Measurements from ENCODE around the gene C1QBP.
"Not testable (repeated sequence)": the region's sequence is repeated elsewhere in the genome, so short reads cannot be mapped to it uniquely, and the experiment has no call there.

The C1QBP gene, protein sequence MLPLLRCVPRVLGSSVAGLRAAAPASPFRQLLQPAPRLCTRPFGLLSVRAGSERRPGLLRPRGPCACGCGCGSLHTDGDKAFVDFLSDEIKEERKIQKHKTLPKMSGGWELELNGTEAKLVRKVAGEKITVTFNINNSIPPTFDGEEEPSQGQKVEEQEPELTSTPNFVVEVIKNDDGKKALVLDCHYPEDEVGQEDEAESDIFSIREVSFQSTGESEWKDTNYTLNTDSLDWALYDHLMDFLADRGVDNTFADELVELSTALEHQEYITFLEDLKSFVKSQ

DNA sequence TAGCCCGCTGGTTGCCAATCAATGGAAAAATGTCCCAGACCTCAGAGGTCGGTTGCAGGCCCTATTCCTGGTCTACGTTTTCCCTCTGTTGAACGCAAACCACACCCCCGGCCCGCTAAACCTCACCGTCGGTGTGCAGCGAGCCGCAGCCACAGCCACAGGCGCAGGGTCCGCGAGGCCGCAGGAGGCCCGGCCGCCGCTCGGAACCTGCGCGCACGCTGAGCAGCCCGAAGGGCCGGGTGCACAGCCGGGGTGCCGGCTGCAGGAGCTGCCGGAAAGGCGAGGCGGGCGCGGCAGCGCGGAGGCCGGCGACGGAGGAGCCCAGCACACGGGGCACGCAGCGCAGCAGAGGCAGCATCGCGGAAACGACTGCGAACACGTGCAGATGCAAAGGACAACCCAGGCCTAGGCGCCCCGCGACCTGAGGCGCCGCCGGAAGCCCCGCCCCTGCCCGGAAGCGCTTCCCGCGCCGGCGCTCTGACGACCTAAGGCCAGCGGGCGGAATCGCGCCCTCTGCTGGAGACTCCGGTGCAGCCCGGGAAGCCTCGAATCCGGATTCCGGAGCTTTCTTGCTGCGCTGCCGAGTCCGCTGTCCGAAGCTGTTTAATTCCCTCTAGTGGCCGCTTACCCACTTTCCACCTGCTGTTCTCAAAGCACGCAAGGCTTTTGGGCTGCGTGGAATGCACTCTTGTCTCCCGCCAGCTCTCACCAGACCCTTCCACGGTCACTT lies at the start of gene C1QBP:
Gene C1QBP, minus strand, starts transcription at position 440 of the 730 bp plus-strand sequence. Its CDS starts 82 bp downstream, at position 358.
- DNase-seq = peak; percentile 91

DNA sequence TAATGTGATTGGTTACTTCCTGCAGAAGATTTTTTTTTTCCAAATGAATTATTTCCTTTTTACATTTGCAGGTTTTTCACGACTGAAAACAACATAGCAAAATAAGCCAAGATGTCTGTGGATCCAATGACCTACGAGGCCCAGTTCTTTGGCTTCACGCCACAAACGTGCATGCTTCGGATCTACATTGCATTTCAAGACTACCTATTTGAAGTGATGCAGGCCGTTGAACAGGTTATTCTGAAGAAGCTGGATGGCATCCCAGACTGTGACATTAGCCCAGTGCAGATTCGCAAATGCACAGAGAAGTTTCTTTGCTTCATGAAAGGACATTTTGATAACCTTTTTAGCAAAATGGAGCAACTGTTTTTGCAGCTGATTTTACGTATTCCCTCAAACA lies 49.8 kb upstream of the C1QBP start:
- no peak for DNase-seq

DNA sequence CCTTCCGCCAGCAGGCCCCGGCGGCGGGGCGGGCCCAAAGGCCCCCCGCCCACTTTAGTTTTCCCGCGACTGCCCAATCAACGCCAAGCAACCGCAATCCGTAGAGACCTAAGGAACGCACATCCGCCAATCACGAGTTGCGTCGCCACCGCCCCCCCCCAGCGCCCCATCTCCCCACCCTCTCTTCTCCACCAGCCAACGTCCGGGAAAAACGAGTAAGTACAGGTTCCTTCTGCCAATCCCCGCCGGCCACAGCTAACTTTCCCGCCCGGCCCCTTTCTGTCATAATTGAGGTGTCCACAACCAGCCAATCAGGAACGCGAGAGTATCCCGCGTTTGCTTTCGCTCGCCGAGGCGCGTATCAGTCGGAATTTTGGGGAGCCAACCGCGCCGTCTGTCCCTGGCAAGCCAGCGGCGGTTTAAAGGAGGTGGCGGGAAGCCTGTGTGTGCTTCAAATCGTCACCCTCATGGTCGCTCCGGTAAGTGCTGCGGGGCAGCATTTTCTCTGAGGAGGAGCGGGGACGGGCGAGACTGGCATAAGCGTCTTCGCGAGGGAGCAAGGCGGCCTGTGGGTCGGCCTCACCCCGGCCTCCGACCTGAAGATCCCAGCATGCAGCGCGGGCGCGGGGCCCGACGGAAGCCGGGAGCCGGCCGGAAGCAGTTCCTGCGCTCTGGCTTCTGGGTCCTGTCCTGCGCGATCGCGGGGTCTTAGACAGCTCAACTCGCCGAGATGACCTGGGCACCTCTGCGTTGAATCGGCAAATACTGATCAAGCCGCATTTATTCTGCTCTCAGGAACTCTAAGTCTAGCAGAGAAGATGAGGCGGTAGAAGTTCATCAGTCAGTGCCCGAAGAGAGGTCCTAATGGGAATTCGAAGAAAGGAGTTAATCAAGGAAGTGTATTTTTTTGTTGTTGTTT lies 47.5 kb upstream of the C1QBP start, which contains the start of gene MIS12:
Gene MIS12, plus strand, starts transcription at position 361 of the 919 bp plus-strand sequence. CDS start 2,297 bp downstream, outside the sequence.
- peak; percentile 98 for DNase-seq

DNA sequence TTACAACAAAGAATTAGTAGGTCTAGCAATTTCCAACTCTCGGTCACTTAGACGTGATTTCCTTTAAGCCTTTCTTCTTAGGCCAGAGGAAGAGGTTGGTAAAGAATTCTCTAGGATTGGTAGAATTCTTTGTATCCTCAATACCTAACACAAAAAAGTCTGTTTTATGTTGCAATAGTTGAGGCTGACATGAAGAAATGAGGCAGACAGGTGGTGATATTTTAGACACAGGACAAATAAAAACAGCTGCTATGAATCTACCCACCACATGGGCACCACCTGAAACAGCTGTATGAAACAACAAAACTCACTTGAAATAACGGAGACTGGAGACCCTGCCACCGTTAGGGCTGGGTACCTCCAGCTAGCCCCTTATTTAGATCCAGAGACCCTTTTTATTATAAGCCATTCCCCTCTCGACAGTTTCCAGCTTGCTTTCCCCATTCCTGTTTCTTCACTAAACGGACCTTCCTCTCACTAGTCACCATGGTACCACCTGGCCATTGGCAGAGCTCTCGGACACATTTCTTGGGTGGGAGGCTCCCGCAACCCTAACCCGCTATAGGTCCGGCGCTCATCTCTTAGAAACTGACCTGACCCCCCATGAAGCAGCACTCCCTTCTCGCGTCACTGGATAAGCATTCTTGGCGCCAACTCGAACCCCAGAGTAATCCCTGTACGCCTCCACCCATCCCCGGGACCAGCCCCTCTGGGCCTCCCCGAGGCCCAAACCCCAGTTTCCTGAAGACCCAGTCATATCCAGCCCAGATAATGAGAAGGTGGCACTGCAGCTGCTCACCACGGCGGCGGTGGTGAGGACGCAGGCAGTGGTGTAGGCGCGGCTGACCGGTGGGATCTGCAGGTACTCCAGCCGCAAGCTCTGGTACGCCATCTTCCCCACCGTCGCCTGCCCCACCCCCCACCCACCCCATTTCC lies 46.6 kb upstream of the C1QBP start, which contains the start of gene DERL2:
Gene DERL2, minus strand, starts transcription at position 909 of the 936 bp plus-strand sequence. Its CDS starts 17 bp downstream, at position 892.
- peak; percentile 35 for DNase-seq

DNA sequence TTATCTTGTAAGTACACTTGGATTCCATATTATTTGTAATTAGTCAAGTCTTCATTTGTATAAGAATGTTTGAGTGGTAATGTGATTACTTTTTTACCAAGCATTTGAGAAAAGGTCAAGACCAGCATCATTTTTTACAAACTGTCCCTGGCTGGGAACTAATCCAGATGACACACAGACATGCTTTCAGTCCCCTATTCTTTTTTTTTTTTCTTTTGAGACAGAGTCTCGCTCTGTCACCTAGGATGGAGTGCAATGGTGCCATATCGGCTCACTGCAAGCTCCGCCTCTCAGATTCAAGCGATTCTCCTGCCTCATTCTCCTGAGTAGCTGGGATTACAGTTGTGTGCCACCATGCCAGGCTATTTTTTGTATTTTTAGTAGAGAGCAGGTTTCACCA lies 42.5 kb upstream of the C1QBP start:
- DNase-seq = no peak

DNA sequence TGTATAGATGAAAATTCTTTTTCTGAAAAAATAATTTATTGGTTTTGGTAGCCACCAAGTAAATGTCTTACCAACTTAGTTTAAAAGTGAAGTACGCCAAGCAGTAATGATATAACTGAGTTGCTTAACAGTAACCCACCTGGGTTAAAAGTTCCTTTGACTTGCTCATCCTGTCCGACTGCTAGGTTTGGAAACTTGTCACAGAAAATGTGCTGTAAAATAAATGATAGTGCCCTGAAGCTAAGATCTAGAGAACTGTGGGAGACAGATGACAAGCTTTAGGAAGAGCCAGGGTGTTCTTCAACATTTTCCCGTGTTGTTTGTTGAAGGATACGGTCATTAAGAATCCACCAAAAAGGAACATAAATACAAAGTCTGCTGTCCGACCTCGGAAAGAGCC lies 42.0 kb upstream of the C1QBP start:
- no peak for DNase-seq

DNA sequence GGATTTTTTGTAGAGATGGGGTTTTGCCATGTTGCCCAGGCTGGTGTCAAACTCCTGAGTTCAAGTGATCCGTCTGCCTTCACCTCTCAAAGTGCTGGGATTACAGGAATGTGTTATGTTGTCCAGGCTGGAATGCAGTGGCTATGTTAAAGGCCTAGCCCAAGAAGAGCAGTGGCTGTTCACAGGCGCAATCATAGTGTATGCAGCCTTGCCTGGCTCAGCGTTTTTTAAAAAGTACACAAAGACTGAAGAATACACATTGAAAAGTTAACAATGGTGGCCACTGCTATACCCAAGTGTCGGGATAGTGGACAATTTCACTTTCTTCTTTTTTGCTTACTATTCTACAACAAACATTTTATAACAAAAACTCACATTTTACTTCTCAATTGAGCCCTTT lies 40.0 kb upstream of the C1QBP start:
- no peak for DNase-seq

DNA sequence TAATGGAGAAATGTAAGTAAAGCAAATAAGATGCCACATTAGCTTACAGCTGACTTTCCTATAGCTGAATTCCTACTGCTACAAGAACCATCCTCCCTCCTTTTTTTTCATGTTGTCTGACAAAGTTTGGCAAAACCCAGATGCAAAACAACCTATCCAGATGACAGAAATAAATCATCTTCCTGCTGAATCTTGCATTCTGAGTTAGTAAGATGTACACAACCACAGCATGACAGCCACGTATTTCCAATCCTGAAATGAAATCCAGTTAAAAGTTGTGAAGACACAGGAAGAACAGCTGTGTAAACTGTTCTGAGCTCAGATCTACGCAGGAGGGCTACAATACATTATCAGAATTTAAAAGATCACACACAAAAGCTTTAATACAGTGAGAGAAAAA lies 35.0 kb upstream of the C1QBP start:
- no peak for DNase-seq

DNA sequence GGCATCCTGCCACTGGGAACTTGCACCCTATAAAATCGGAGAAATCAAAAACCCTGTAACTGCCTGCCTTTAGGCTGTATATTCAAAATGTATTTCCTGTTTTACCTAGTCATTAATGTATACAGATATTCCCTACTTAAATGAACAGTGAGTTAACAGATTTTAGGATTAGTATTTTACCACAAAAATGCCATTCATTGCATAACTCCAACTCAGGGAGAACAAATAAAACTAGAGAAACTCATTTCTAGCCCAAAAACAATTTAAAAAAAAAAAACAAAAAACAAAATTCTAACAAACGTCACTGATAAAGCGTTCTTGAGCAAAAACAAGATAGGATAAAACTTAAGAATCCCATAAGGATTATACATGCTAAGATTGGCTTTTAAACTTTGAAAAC lies 33.6 kb upstream of the C1QBP start:
- no peak for DNase-seq

DNA sequence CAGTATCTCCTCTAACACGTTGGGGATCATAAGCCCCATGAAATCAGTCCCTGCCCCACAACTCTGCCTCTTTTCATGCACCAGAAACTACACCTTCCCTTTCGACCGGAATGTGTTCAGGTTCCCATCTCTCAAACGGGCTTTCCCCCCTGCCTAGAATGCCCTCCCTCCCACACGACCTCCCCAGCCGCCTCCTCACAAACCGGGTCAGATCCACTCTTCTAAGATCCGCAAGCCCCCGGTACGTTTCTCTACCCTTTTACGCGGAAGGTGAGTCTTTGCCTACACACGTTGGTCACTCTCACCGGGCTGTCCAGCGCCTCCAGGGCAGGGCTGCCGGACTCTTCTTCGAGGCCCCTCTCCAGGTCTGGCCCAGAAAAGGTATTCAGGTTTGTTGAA lies 29.1 kb upstream of the C1QBP start:
- no peak for DNase-seq

DNA sequence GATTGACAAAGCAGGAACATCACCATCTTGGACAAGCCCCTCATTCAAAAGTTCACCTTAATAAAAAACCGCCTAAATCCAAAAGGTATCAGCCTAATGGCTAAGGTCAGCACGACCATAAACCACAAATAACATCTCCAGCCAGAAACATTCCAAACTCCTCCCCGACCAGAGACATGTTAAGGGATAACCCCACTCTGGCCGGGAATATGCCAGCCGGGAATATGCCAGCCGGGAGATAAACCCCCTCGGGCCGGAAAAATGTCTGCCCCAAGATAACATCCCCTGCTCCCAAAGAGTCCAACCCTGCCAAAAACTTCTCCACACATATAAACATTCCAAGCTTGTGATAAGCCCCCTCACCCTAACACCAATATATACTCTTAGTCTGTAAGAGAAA lies 28.5 kb upstream of the C1QBP start:
- no peak for DNase-seq

DNA sequence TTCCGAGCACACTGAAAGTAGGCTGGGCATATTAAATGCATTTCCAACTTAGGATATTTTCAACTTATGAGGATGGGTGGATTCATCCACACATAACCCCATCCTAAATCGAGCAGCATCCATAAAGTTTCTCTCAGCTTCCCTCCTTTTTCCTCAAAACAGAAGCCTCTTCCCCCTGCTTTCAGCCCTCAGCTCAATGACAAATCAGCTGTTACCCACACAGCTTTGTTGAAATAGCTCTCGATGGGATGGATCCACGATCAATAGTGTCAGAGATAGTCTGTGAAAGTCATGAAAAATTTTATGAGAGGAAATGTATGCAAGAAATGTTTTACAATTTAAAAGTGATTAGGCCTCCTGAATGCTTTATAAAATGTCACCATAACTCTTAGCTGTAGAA lies 27.3 kb upstream of the C1QBP start:
- DNase-seq = no peak

DNA sequence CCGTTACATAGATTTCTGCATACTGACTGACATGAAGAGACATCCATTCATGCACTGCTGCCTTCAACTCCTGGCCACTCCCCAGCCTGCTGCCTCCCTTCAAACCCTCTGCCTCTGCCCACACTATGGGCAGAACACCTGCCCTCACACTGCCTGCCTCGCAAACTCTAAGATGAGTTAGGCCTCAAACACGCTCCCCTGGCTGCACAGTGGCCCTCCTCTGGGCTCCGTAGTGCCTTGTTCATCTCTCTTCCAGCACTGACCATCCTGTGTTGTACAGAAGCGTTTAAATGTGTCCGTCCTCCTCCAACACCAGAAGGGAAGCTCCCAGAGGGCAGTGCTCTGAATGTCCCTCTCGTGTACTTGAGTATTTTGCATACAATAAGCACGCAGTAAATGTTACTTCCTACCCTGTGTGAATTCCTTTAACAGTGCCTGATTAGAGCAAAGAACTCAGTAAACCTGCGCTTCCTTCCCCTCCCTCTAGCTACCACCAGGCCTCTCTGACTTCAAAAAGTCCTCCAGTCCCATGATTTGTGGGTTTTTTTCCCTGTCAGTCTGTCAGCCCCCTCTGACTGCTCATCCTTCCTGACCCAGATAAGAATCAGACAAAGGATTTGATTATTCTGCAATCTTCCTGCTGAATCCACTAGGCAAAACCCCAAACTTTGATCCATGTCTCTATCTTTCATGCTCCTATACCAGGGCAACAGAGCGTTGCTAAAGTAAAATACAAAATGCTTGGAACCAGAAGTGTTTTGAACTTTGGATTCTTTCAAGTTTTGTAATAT lies 26.0 kb upstream of the C1QBP start:
- no peak for DNase-seq

DNA sequence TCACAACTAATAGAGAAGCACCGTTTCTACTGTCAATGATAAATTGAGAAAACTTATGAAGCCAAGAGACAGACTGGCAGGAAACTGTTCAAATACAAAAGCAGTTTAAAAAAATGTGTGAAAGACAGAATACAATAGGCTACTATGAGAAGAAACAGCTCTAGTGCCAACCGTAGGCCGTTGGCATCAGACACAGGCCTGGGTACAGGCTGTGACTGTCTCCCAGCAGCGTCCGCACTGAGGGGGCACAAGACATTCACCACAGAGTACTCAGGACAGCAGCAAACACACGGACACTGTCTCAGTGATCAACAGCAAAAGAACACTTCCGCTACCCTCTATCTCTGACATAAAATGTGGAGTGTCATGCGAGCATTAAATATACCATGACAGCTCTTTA lies 7.8 kb upstream of the C1QBP start:
- no peak for DNase-seq

DNA sequence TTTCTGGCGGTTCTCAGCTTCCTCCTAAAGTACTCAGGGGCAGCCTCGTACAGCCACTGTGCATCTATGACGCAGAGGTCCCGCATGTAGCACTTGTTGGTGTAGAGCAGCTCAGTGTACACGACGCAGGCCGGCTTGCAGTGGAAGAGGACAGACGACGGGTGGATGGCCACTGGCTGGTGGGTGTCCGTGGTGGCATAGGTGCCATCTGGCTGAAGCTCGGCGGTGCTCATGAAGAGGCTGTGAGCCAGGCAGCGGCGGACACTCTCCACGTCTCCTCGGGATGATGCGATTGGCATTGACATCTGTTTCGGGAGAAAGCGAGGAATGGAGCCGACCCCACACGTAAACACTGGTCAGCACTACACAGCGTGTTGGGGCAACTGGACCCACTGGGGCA lies 5.3 kb upstream of the C1QBP start:
- no peak for DNase-seq

DNA sequence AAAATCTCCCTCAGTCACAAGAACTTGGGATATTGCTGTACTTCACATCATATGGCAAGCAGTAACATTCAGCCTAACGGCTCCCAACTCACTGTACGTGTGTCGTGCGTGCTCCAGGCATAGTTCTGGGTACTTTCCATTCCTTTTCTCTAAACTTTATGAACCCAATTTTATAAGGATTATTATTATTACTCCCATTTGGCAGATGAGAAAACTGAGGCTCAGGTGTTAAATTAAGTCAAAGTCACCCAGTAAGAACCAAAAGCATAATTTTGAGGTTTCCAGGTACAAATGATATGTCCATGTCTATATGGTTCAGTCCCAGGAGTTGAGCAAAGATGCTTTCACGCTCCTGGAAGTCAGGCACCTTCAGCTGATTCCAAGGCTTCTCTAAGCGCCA lies 4.8 kb upstream of the C1QBP start:
- DNase-seq = no peak

DNA sequence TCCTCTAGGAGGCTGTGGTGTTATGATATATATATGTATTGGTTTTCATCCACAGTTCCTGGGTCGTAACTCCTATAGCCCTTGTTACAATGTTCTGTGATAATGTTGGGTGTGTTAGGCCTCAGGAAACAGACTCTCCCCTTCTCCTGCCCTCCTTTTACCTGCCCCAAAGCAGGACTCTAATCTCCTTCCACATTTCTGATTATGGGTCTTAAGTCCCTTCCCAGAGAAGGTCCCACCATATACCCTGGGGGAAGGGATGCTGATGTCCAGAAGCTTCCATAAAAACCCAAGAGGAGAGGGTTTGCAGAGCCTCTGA lies 450 bp upstream of the C1QBP start:
- no peak for DNase-seq

DNA sequence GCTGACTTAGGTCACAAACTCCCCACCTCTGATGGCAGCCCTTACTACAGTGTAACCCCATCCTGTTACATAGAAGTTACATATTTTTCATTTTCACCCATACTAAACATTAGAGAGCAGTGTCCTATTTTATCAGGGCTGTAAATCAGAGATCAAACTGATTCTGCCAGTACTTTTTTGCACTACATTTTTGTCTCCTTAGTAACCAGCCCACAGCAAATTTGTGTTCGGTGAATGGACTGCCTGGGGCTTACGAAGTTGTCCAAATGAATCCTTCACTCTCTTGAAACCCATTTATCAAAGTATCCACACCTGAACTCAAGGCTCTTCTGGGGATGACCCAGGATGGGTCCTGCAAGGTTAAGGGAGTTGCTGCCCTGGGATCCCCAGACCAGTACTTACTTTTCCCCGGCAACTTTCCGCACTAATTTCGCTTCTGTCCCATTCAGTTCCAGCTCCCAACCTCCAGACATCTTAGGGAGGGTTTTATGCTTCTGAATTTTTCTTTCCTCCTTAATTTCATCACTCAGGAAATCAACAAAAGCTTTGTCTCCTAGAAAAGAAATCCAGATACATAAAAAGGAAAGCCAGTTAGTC lies 1.1 kb downstream of the C1QBP start:
- no peak for DNase-seq

DNA sequence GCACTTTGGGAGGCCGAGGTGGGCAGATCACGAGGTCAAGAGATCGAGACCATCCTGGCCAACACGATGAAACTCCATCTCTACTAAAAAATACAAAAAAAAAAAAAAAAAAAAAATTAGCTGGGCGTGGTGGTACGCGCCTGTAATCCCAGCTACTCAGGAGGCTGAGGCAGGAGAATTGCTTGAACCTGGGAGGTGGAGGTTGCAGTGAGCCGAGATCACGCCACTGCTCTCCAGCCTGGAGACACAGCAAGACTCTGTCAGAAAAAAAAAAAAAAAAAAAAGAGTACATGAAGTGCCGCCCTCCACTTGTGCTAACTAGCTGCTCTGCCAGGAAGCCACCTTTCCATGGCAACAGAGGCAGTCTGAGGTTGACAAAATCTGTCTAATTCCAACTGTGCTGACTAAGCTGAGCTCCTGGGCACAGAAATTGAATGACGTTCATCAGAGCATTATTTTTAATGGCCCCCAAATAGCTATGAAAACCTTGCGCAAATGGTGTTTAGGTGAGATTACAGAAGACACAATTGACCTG lies 3.1 kb downstream of the C1QBP start:
- DNase-seq = not testable (repeated sequence)

DNA sequence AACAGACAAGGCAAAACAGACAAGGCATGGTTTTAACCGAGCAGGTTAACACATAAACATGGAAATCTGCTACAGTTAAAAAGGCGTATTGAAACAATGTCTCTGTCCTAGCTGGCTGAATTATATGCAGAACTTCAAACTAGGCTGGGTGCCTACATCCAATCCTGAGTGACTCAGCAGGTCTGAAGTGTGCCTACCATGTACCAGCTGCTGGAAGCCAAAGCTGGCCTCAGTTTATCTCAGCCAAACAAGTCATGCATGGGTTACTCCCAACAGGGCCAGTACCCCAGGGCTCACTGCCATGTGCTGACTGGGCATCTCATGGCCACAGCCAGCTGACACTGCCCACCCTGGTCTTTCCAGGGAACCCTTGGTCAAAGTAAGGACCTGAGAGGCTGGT lies 4.0 kb downstream of the C1QBP start:
- DNase-seq = no peak
